ENCODE data around the gene CDC42. TPM values are rescaled to one million over a fixed set of nuclear protein-coding genes. Genes with fewer than 3 reads are reported as not detected.
A peak's percentile ranks its signal among the peaks of the same experiment; 100 is the strongest.

CDC42 gene
- total and polyA plus RNA-seq, 2 of the 13 experiments (the other 11 are each of a cell fraction or from before 2014, with no cell fraction given), result 138 to 237 TPM

- TF ChIP-seq ZNF710 (CRISPR knock-in tag; IDR thresholded peaks at IDR 0.05; ENCODE audit: borderline replicate concordance), result peak; percentile 76; the same call in 1 of the 2 replicates
- TF ChIP-seq GTF2F1 (IDR thresholded peaks at IDR 0.05; ENCODE audit: low read length), result no peak
- TF ChIP-seq SNAPC5 (CRISPR knock-in tag; IDR thresholded peaks at IDR 0.05; ENCODE audit: borderline replicate concordance), result no peak; the same call in 1 of the 2 replicates
- TF ChIP-seq ZNF10 (CRISPR knock-in tag; IDR thresholded peaks at IDR 0.05; ENCODE audit: borderline replicate concordance, low read depth), result no peak
- peak; percentile 48; the same call in 1 of the 2 replicates for TF ChIP-seq MIER3 (CRISPR knock-in tag; IDR thresholded peaks at IDR 0.05; ENCODE audit: borderline replicate concordance)
- TF ChIP-seq CBX2 (IDR thresholded peaks at IDR 0.05; ENCODE audit: low read depth, low read length), result no peak
- TF ChIP-seq CBX2 (CRISPR knock-in tag; IDR thresholded peaks at IDR 0.05; ENCODE audit: low read depth), result no peak
- TF ChIP-seq HMG20B (CRISPR knock-in tag; conservative IDR thresholded peaks at IDR 0.05), result peak; percentile 19; the same call in 1 of the 2 replicates
- peak; percentile 100 for TF ChIP-seq ZXDC (CRISPR knock-in tag; IDR thresholded peaks at IDR 0.05)
- no peak for TF ChIP-seq TRIM24 (CRISPR knock-in tag; IDR thresholded peaks at IDR 0.05)
- peak; percentile 38; the same call in 1 of the 2 replicates for TF ChIP-seq RFXAP (CRISPR knock-in tag; IDR thresholded peaks at IDR 0.05; ENCODE audit: borderline replicate concordance)
- peak; percentile 88; the same call in 1 of the 2 replicates for TF ChIP-seq ZNF788 (CRISPR knock-in tag; IDR thresholded peaks at IDR 0.05; ENCODE audit: borderline replicate concordance)
- TF ChIP-seq ZNF446 (CRISPR knock-in tag; IDR thresholded peaks at IDR 0.05), result no peak
- peak; percentile 79 for TF ChIP-seq SNAPC2 (CRISPR knock-in tag; IDR thresholded peaks at IDR 0.05)
- TF ChIP-seq ZNF333 (CRISPR knock-in tag; IDR thresholded peaks at IDR 0.05; ENCODE audit: borderline replicate concordance), result no peak
- no peak for TF ChIP-seq NR2F6 (IDR thresholded peaks at IDR 0.05)
- TF ChIP-seq NR2F6 (CRISPR knock-in tag; IDR thresholded peaks at IDR 0.05), result peak; percentile 45; the same call in 1 of the 2 replicates
- TF ChIP-seq ZBTB20 (CRISPR knock-in tag; IDR thresholded peaks at IDR 0.05; ENCODE audit: borderline replicate concordance, low read depth), result no peak
- TF ChIP-seq ZBTB10 (CRISPR knock-in tag; IDR thresholded peaks at IDR 0.05; ENCODE audit: borderline replicate concordance), result no peak
- TF ChIP-seq ZNF768 (CRISPR knock-in tag; IDR thresholded peaks at IDR 0.05), result peak; percentile 26; the same call in 1 of the 2 replicates
- no peak for TF ChIP-seq ZNF75D (CRISPR knock-in tag; IDR thresholded peaks at IDR 0.05; ENCODE audit: borderline replicate concordance)
- no peak for TF ChIP-seq NFIB (CRISPR knock-in tag; IDR thresholded peaks at IDR 0.05; ENCODE audit: borderline replicate concordance)
These were observed at the start of gene CDC42 (continued) for GRCh38 chr1:22052115-22053016.

Measured in HepG2 (cell line).